ENCODE results near the gene RESF1. TPM values are rescaled to one million over a fixed set of nuclear protein-coding genes. Genes with fewer than 3 reads are reported as not detected.
A peak's percentile ranks its signal among the peaks of the same experiment; 100 is the strongest.

RESF1 gene
- total RNA-seq, result 100 to 1,000 TPM in 1 of 3 donors, 10 to 100 TPM in 2; 75.0 to 123 (median 99.6) TPM

GRCh38 chr12:31959161-31959700 lies at the start of gene RESF1:
RESF1 (plus strand) TSS chr12:31959415; CDS start chr12:31980956, 21,541 bp downstream.
- H3K4me3 ChIP-seq, result peak within 1 kb of the TSS; percentile 70 to 73 (median 73)

GRCh38 chr12:31914927-31915326 lies 44.3 kb upstream of the RESF1 start:
- intact Hi-C loops (cut with DNase I; ENCODE audit: low total_unique reads), result no loop called here

More at GRCh38 chr12:31959161-31959700, at the start of gene RESF1:
- H3K4me1 ChIP-seq, result peaks cover 5 to 9% of the 10 kb centered on the region in 2 donors
- no peaks in the 10 kb centered on the region for H3K9me3 ChIP-seq
- no peaks in the 10 kb centered on the region for H3K36me3 ChIP-seq
- intact Hi-C loops (cut with DNase I; ENCODE audit: low total_unique reads), result no loop called here
- peak within 1 kb of the TSS; percentile 89 to 96 for H3K27ac ChIP-seq
- TF ChIP-seq POLR2A (IDR thresholded peaks at IDR 0.05), result peak; percentile 40
- TF ChIP-seq POLR2AphosphoS5 (IDR thresholded peaks at IDR 0.05), result peak in 2 of 3 donors; percentile 26 to 67
- TF ChIP-seq CTCF (IDR thresholded peaks at IDR 0.05), result no peak
- DNase-seq (ENCODE audit: low spot score in 2 of 2), result peak; percentile 82 to 85
- no peaks in the 10 kb centered on the region for H3K27me3 ChIP-seq

GRCh38 chr12:31915446-31915845 lies 43.8 kb upstream of the RESF1 start:
- no peak overlapping the region for H3K27ac ChIP-seq
- H3K36me3 ChIP-seq, result no peaks in the 10 kb centered on the region
- intact Hi-C loops (cut with DNase I; ENCODE audit: low total_unique reads), result no loop called here
- no peak for TF ChIP-seq CTCF (IDR thresholded peaks at IDR 0.05)
- TF ChIP-seq POLR2AphosphoS5 (IDR thresholded peaks at IDR 0.05), result no peak
- TF ChIP-seq POLR2A (IDR thresholded peaks at IDR 0.05), result no peak
- no peaks in the 10 kb centered on the region for H3K4me1 ChIP-seq
- H3K4me3 ChIP-seq, result no peak overlapping the region
- H3K27me3 ChIP-seq, result no peaks in the 10 kb centered on the region
- DNase-seq (ENCODE audit: low spot score in 2 of 2), result no peak
- peaks cover 13% of the 10 kb centered on the region in 2 donors for H3K9me3 ChIP-seq

More at GRCh38 chr12:31914927-31915326, 44.3 kb upstream of the RESF1 start:
- Histone ChIP-seq H3K4me1 (no peaks in the 10 kb centered on the region), H3K36me3 (no peaks in the 10 kb centered on the region), H3K9me3 (peaks cover 13% of the 10 kb centered on the region in 2 donors), H3K27ac (no peak overlapping the region), H3K4me3 (no peak overlapping the region), H3K27me3 (no peaks in the 10 kb centered on the region)
- DNase-seq (ENCODE audit: low spot score in 2 of 2), result no peak
- TF ChIP-seq POLR2AphosphoS5 (IDR thresholded peaks at IDR 0.05) (no peak), CTCF (IDR thresholded peaks at IDR 0.05) (no peak), POLR2A (IDR thresholded peaks at IDR 0.05) (no peak)

- Histone ChIP-seq H3K4me1 (no peaks in the 10 kb centered on the region), H3K36me3 (no peaks in the 10 kb centered on the region), H3K27me3 (no peaks in the 10 kb centered on the region), H3K9me3 (peaks cover 26% of the 10 kb centered on the region in 2 donors), H3K4me3 (no peak overlapping the region), H3K27ac (no peak overlapping the region)
- intact Hi-C loops (cut with DNase I; ENCODE audit: low total_unique reads), result no loop called here
- no peak for TF ChIP-seq POLR2AphosphoS5 (IDR thresholded peaks at IDR 0.05)
- TF ChIP-seq CTCF (IDR thresholded peaks at IDR 0.05), result no peak
- TF ChIP-seq POLR2A (IDR thresholded peaks at IDR 0.05), result no peak
- DNase-seq (ENCODE audit: low spot score in 2 of 2), result no peak
Measured at GRCh38 chr12:31922341-31923062, 36.7 kb upstream of the RESF1 start.

- no peaks in the 10 kb centered on the region for H3K36me3 ChIP-seq
Measured at GRCh38 chr12:31923063-31923412, 36.2 kb upstream of the RESF1 start.

More at GRCh38 chr12:31923063-31923412, 36.2 kb upstream of the RESF1 start:
- Histone ChIP-seq H3K27me3 (no peaks in the 10 kb centered on the region), H3K9me3 (peaks cover 23 to 26% of the 10 kb centered on the region in 2 donors), H3K27ac (no peak overlapping the region), H3K4me3 (no peak overlapping the region), H3K4me1 (no peaks in the 10 kb centered on the region)
- TF ChIP-seq POLR2A (IDR thresholded peaks at IDR 0.05), result no peak
- no peak for TF ChIP-seq CTCF (IDR thresholded peaks at IDR 0.05)
- TF ChIP-seq POLR2AphosphoS5 (IDR thresholded peaks at IDR 0.05), result no peak
- DNase-seq (ENCODE audit: low spot score in 2 of 2), result no peak
- intact Hi-C loops (cut with DNase I; ENCODE audit: low total_unique reads), result no loop called here
